K562 (cell line): ENCODE results near the gene ELOVL1. TPM values are rescaled to one million over a fixed set of nuclear protein-coding genes. Genes with fewer than 3 reads are reported as not detected.

Source experiments
- ATF1 ChIP-seq, 2 experiments: fragments of 450-650 bp in 1 of 2; IDR thresholded peaks; 2 replicates each; pipeline ENCODE4 v1.6.1; 2016; ENCODE audit warnings: missing compliant biosample characterization in 1 of 2, missing genetic modification characterization in 1 of 2
- BRD9 ChIP-seq: fragments of 450-650 bp; IDR thresholded peaks from 2 replicates; pipeline ENCODE4 v1.6.1; 2018; ENCODE audit warnings: low read depth; ENCODE audit not compliant: partially characterized antibody
- FOSL1 ChIP-seq: fragments of 200-800 bp; sonication (Bioruptor generic); conservative IDR thresholded peaks from 2 replicates; pipeline ENCODE4 v1.6.1; 2016; ENCODE audit warnings: missing genetic modification characterization, missing compliant biosample characterization
- FOXA3 ChIP-seq, 2 experiments: fragments of 450-650 bp in 1 of 2; sonication (generic) in 1 of 2; formaldehyde crosslinking; IDR thresholded peaks in 1 of 2; conservative IDR thresholded peaks in 1 of 2; 2 replicates each; pipeline versions ENCODE4 v1.4.0 to v1.8.0; 2020 to 2022; ENCODE audit warnings: mild to moderate bottlenecking in 2 of 2, missing genetic modification reagents in 1 of 2
- HLTF ChIP-seq: fragments of 450-650 bp; IDR thresholded peaks from 2 replicates; pipeline ENCODE4 v1.6.1; 2016
- KLF1 ChIP-seq: fragments of 450-650 bp; IDR thresholded peaks from 2 replicates; pipeline ENCODE4 v1.6.1; 2016; ENCODE audit warnings: missing genetic modification characterization, missing compliant biosample characterization
- MEIS2 ChIP-seq: fragments of 450-650 bp; IDR thresholded peaks from 2 replicates; pipeline ENCODE4 v1.6.1; 2014; ENCODE audit warnings: mild to moderate bottlenecking; ENCODE audit not compliant: partially characterized antibody
- NR2C2 ChIP-seq, 2 experiments: fragments of 200-800 bp in 1 of 2; sonication (Bioruptor generic) in 1 of 2; sonication (generic) in 1 of 2; formaldehyde crosslinking in 1 of 2; IDR thresholded peaks; 2 replicates each; pipeline versions ENCODE4 v1.6.1 to v1.8.0; 2016 to 2022; ENCODE audit warnings: mild to moderate bottlenecking in 1 of 2, missing compliant biosample characterization in 1 of 2, missing genetic modification characterization in 1 of 2, missing genetic modification reagents in 1 of 2
- RBBP5 ChIP-seq: fragments of 200-600 bp; sonication (generic); IDR thresholded peaks from 2 replicates; pipeline ENCODE4 v1.6.1; 2012; ENCODE audit warnings: borderline replicate concordance, mild to moderate bottlenecking, low read length, control low read depth, inconsistent platforms; ENCODE audit not compliant: insufficient read depth, poor library complexity, severe bottlenecking
- SMAD1 ChIP-seq: fragments of 150-350 bp; IDR thresholded peaks from 2 replicates; pipeline ENCODE4 v1.6.1; 2014; ENCODE audit warnings: low read length, low read depth; ENCODE audit not compliant: partially characterized antibody
- TARDBP ChIP-seq: fragments of 450-650 bp; IDR thresholded peaks from 2 replicates; pipeline ENCODE4 v1.6.1; 2016
- ZBTB40 ChIP-seq, 2 experiments: fragments of 450-650 bp in 1 of 2; sonication (generic) in 1 of 2; formaldehyde crosslinking in 1 of 2; IDR thresholded peaks; 2 replicates each; pipeline versions ENCODE4 v1.7.1 to v1.9.0; 2016 to 2022; ENCODE audit warnings: inconsistent platforms in 1 of 2, mild to moderate bottlenecking in 1 of 2, missing genetic modification reagents in 1 of 2
- ZNF12 ChIP-seq: sonication (generic); formaldehyde crosslinking; IDR thresholded peaks from 2 replicates; pipeline ENCODE4 v1.4.0; 2020; ENCODE audit warnings: mild to moderate bottlenecking, missing genetic modification reagents
- ZNF232 ChIP-seq: sonication (generic); formaldehyde crosslinking; IDR thresholded peaks from 2 replicates; pipeline ENCODE4 v1.8.0; 2022; ENCODE audit warnings: mild to moderate bottlenecking, missing genetic modification reagents
- ZNF449 ChIP-seq: fragments of 250-450 bp; sonication (Bioruptor Pico); IDR thresholded peaks from 2 replicates; pipeline ENCODE4 v1.8.0; 2022; ENCODE audit warnings: moderate library complexity, mild to moderate bottlenecking, inconsistent platforms
- ZNF561 ChIP-seq: fragments of 450-650 bp; formaldehyde crosslinking; conservative IDR thresholded peaks from 2 replicates; pipeline ENCODE4 v1.4.0; 2020; ENCODE audit warnings: mild to moderate bottlenecking, moderate library complexity
- polyA plus RNA-seq, 8 experiments: library from polyadenylated mRNA; depleted of rRNA in 4 of 8; stranded (reverse) in 5 of 8; unstranded in 3 of 8; fragments of >200 nt; fragmentation: Nextera tagmentation in 2 of 8; fragmentation: Illumina TruSeq in 1 of 8; extraction: Ambion mirVana in 2 of 8; extraction: Trizol in 1 of 8; gene quantifications; 2 replicates each; pipeline versions ENCODE4 v1.2.1 to v1.2.3, GENCODE V29; 2011 to 2014; ENCODE audit warnings: inconsistent platforms in 1 of 8, missing spikeins in 1 of 8
- total RNA-seq, 7 experiments: library from RNA; depleted of rRNA in 6 of 7; stranded (reverse); fragments of >200 nt in 6 of 7; fragmentation: Illumina TruSeq in 2 of 7; extraction: Trizol in 2 of 7; gene quantifications; 2 replicates each; pipeline versions ENCODE4 v1.2.1 to v1.2.3, GENCODE V29; 2011 to 2021; ENCODE audit warnings: low replicate concordance in 1 of 7

The ELOVL1 gene
- total and polyA plus RNA-seq, 9 of the 15 experiments (the other 6 are each of a cell fraction or from before 2014, with no cell fraction given), result 51.0 to 157 (median 70.3) TPM

DNA sequence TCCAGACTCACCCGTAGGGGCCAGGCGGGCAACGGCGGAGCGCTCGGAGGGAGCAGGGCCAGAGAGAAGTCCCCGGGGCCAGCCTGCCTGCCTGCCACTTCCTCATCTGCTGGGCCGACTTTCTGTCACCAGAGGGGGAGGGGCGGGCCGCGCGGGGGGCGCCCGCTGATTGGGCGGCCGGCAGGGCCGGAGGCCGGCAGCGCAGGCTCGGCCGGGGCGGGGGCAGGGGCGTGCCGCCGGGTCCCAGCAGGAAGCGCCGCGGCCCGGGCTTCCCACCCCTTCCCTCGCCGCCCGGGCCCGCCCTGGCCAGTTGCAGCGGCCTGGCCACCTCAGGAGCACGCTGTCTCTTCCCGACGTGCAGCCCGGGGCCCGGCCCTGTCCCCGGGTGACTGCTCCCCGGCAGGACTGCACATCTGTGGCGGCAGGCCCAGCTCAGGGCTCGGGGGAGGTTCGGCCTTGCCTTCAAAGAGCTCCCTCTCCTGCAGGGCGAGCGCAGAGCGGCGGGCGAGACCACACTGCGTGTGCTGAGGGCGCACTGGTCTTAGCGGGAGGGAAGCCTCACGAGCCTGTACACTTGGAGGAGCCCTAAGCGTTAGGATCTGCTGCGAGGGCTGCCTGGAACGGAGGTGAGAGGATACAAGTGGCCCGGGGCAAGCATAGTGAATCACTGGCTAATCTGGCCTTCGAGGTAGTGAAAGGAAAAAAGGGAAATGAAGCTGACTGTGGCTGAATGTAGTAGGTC, at the start of gene ELOVL1 (continued):
- peak; percentile 49; the same call in 1 of the 2 replicates for TF ChIP-seq ZBTB40 (IDR thresholded peaks at IDR 0.05)
- TF ChIP-seq ZBTB40 (CRISPR knock-in tag; IDR thresholded peaks at IDR 0.05), result no peak
- peak in 1 of 2 experiments; percentile 32; a peak in 2 of 4 replicates for TF ChIP-seq FOXA3 (CRISPR knock-in tag; conservative IDR thresholded peaks at IDR 0.05 in 1 of 2, IDR thresholded peaks at IDR 0.05 in 1 of 2)
- TF ChIP-seq ZNF232 (CRISPR knock-in tag), result peak; percentile 40; the same call in 1 of the 2 replicates
- TF ChIP-seq BRD9, result peak; percentile 31
- TF ChIP-seq RBBP5, result peak; percentile 2
- 0 out of 2 replicates have a peak, but pooled peaks have one; percentile 48 for TF ChIP-seq NR2C2 (CRISPR knock-in tag; IDR thresholded peaks at IDR 0.05)
- TF ChIP-seq NR2C2 (tag; IDR thresholded peaks at IDR 0.05), result peak; percentile 71
- TF ChIP-seq ZNF12, result peak; percentile 58; the same call in 1 of the 2 replicates
- TF ChIP-seq MEIS2, result no peak
- peak; percentile 67 for TF ChIP-seq FOSL1 (tag)
- TF ChIP-seq TARDBP, result peak; percentile 92; the same call in 1 of the 2 replicates
- TF ChIP-seq KLF1 (tag), result peak; percentile 86; the same call in 1 of the 2 replicates
- TF ChIP-seq ZNF561 (CRISPR knock-in tag), result no peak; the same call in 1 of the 2 replicates
- TF ChIP-seq SMAD1, result no peak
- no peak for TF ChIP-seq ATF1 (CRISPR knock-in tag; IDR thresholded peaks at IDR 0.05)
- peak; percentile 76 for TF ChIP-seq ATF1 (tag; IDR thresholded peaks at IDR 0.05)
- TF ChIP-seq HLTF, result peak; percentile 14; the same call in 1 of the 2 replicates
- TF ChIP-seq ZNF449 (CRISPR knock-in tag), result peak; percentile 74; the same call in 1 of the 2 replicates
